Peyer's patch (tissue), 4 donors: ENCODE measurements around the gene TEF.

Experiments used
- CTCF ChIP-seq, 6 experiments: fragments of 450-650 bp in 4 of 6; fragments of 200-600 bp in 2 of 6; sonication (generic) in 1 of 6; IDR thresholded peaks; one replicate each; pipeline ENCODE4 v1.5.1; 2017 to 2019; ENCODE audit warnings: antibody characterized with exemption in 6 of 6, mild to moderate bottlenecking in 3 of 6, moderate library complexity in 1 of 6
- POLR2A ChIP-seq, 2 donors: fragments of 450-650 bp; IDR thresholded peaks; one replicate each; pipeline ENCODE4 v1.5.1; 2017; ENCODE audit warnings: antibody characterized with exemption in 2 of 2, mild to moderate bottlenecking in 2 of 2, moderate library complexity in 2 of 2

GRCh38 chr22:41382610-41383009 lies 868 bp downstream of the TEF start:
- TF ChIP-seq CTCF (IDR thresholded peaks at IDR 0.05) = no peak
- TF ChIP-seq POLR2A (IDR thresholded peaks at IDR 0.05) = no peak
